ENCODE results near the gene TBC1D26. TPM values are rescaled to one million over a fixed set of nuclear protein-coding genes. Genes with fewer than 3 reads are reported as not detected.

TBC1D26 gene
- total and polyA plus RNA-seq, 2 experiments from 2014 or later: 0.84 to 2.8 TPM

DNA sequence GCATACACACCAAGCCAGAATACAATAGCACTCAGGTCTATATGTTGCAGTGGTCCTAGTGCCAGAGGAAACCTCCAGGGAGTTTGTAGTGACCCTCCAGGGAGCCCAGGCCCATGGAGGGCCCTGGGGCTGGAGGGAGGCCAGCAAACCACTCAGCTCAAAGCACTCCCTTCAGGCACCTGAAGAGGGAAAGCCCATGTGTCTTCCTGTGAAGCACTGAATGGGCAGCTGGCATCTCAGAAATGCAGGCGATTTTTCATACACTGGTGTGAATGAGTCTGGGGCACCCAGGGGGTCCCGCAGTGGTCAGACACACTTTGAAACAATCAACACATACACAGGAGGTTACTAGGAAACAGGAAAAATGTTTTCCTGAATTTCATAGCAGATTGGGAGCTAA, 12.8 kb downstream of the TBC1D26 start:
- no peak overlapping the region for H3K4me3 ChIP-seq
- no peak overlapping the region for H3K4me3 Mint-ChIP-seq
- H3K4me1 ChIP-seq (ENCODE audit: insufficient read depth): no peaks in the 10 kb centered on the region; the same call in 1 of the 2 replicates
- H3K36me3 Mint-ChIP-seq (ENCODE audit: low read depth): no peaks in the 10 kb centered on the region
- no peak overlapping the region for H3K27ac Mint-ChIP-seq
- no peaks in the 10 kb centered on the region for H3K79me2 ChIP-seq (replicated peaks; ENCODE audit: insufficient read depth)
- DNase-seq (ENCODE audit: low spot score) (peak; percentile 17), ATAC-seq (peak; percentile 39; the same call in 1 of the 3 replicates)
- no peaks in the 10 kb centered on the region for H3F3A ChIP-seq (replicated peaks; ENCODE audit: low read depth)
- H3K4me2 ChIP-seq: no peak overlapping the region
- H3K9me3 Mint-ChIP-seq: peaks cover 5% of the 10 kb centered on the region; the same call in 2 of the 3 replicates
- TF ChIP-seq JUNB (IDR thresholded peaks at IDR 0.05; ENCODE audit: unreplicated experiment): no peak
- TF ChIP-seq, protein P1, sequence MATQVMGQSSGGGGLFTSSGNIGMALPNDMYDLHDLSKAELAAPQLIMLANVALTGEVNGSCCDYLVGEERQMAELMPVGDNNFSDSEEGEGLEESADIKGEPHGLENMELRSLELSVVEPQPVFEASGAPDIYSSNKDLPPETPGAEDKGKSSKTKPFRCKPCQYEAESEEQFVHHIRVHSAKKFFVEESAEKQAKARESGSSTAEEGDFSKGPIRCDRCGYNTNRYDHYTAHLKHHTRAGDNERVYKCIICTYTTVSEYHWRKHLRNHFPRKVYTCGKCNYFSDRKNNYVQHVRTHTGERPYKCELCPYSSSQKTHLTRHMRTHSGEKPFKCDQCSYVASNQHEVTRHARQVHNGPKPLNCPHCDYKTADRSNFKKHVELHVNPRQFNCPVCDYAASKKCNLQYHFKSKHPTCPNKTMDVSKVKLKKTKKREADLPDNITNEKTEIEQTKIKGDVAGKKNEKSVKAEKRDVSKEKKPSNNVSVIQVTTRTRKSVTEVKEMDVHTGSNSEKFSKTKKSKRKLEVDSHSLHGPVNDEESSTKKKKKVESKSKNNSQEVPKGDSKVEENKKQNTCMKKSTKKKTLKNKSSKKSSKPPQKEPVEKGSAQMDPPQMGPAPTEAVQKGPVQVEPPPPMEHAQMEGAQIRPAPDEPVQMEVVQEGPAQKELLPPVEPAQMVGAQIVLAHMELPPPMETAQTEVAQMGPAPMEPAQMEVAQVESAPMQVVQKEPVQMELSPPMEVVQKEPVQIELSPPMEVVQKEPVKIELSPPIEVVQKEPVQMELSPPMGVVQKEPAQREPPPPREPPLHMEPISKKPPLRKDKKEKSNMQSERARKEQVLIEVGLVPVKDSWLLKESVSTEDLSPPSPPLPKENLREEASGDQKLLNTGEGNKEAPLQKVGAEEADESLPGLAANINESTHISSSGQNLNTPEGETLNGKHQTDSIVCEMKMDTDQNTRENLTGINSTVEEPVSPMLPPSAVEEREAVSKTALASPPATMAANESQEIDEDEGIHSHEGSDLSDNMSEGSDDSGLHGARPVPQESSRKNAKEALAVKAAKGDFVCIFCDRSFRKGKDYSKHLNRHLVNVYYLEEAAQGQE (IDR thresholded peaks at IDR 0.05; ENCODE audit: unreplicated experiment): no peak
- TF ChIP-seq EZH2phosphoT487 (IDR thresholded peaks at IDR 0.05; ENCODE audit: unreplicated experiment): no peak
- TF ChIP-seq, protein P2, sequence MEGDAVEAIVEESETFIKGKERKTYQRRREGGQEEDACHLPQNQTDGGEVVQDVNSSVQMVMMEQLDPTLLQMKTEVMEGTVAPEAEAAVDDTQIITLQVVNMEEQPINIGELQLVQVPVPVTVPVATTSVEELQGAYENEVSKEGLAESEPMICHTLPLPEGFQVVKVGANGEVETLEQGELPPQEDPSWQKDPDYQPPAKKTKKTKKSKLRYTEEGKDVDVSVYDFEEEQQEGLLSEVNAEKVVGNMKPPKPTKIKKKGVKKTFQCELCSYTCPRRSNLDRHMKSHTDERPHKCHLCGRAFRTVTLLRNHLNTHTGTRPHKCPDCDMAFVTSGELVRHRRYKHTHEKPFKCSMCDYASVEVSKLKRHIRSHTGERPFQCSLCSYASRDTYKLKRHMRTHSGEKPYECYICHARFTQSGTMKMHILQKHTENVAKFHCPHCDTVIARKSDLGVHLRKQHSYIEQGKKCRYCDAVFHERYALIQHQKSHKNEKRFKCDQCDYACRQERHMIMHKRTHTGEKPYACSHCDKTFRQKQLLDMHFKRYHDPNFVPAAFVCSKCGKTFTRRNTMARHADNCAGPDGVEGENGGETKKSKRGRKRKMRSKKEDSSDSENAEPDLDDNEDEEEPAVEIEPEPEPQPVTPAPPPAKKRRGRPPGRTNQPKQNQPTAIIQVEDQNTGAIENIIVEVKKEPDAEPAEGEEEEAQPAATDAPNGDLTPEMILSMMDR (conservative IDR thresholded peaks at IDR 0.05; ENCODE audit: low read depth in 2 of 2): no peak
- no peak for TF ChIP-seq STAT1 (IDR thresholded peaks at IDR 0.05; ENCODE audit: unreplicated experiment)
- no peak for TF ChIP-seq ZNF114 (CRISPR knock-in tag; IDR thresholded peaks at IDR 0.05)
- TF ChIP-seq POLR2AphosphoS5 (IDR thresholded peaks at IDR 0.05; ENCODE audit: low read depth): no peak
- TF ChIP-seq NANOG (IDR thresholded peaks at IDR 0.05; ENCODE audit: borderline replicate concordance): no peak
- TF ChIP-seq, protein P3, sequence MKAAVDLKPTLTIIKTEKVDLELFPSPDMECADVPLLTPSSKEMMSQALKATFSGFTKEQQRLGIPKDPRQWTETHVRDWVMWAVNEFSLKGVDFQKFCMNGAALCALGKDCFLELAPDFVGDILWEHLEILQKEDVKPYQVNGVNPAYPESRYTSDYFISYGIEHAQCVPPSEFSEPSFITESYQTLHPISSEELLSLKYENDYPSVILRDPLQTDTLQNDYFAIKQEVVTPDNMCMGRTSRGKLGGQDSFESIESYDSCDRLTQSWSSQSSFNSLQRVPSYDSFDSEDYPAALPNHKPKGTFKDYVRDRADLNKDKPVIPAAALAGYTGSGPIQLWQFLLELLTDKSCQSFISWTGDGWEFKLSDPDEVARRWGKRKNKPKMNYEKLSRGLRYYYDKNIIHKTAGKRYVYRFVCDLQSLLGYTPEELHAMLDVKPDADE (IDR thresholded peaks at IDR 0.05): no peak
- TF ChIP-seq CREB1 (CRISPR knock-in tag; IDR thresholded peaks at IDR 0.05; ENCODE audit: low read depth): no peak
- no peak for TF ChIP-seq ZNF462 (CRISPR knock-in tag; IDR thresholded peaks at IDR 0.05)
- no peak for TF ChIP-seq EZH2 (IDR thresholded peaks at IDR 0.05; ENCODE audit: low read depth, unreplicated experiment)
- TF ChIP-seq ZNF331 (CRISPR knock-in tag; IDR thresholded peaks at IDR 0.05; ENCODE audit: low read depth): no peak
- H3K27me3 Mint-ChIP-seq (ENCODE audit: insufficient read depth, low read depth, poor library complexity): peaks cover 3% of the 10 kb centered on the region
- H4K20me1 ChIP-seq (replicated peaks; ENCODE audit: insufficient read depth): no peaks in the 10 kb centered on the region
- no peak overlapping the region for H3K27ac ChIP-seq (ENCODE audit: low read depth)
- no peaks in the 10 kb centered on the region for H3K4me1 Mint-ChIP-seq
- H3K36me3 ChIP-seq (ENCODE audit: insufficient read depth): no peaks in the 10 kb centered on the region
- no peaks in the 10 kb centered on the region for H3K27me3 ChIP-seq (ENCODE audit: insufficient read depth)
- no peak overlapping the region for H2AFZ ChIP-seq
- no peaks in the 10 kb centered on the region for H3K9me2 ChIP-seq (ENCODE audit: insufficient read depth)
